Activated CD8-positive, alpha-beta T cell treated with anti-CD3 and anti-CD28 coated beads for 36 hours (primary cell): ENCODE results near the gene ADGRG6. TPM values are rescaled to one million over a fixed set of nuclear protein-coding genes. Genes with fewer than 3 reads are reported as not detected.

Source experiments
- ATAC-seq: fragments of 200-7000 bp; cut with Tn5 transposase; one replicate; pipeline ENCODE4 v1.10.0; 2021; ENCODE audit warnings: mild to moderate bottlenecking, moderate library complexity
- CTCF ChIA-PET: fragments of 350-600 bp; sonication (Branson Sonifier 250); formaldehyde crosslinking; loops from one replicate; lab custom pipeline; 2021; ENCODE audit warnings: antibody characterized with exemption; lab: Charles Lee
- POLR2A ChIA-PET: fragments of 350-600 bp; sonication (Branson Sonifier 250); formaldehyde crosslinking; loops from one replicate; lab custom pipeline; 2021; ENCODE audit warnings: antibody characterized with exemption; lab: Charles Lee
- DNase-seq: peaks from one replicate; pipeline ENCODE4 v3.0.0-alpha.2; 2020
- H3K27ac Mint-ChIP-seq: one replicate; pipeline ENCODE4 v1.8.0; 2021; ENCODE audit warnings: mild to moderate bottlenecking, mixed read lengths
- H3K27me3 Mint-ChIP-seq: one replicate; pipeline ENCODE4 v1.8.0; 2021; ENCODE audit warnings: mixed read lengths
- H3K36me3 Mint-ChIP-seq: one replicate; pipeline ENCODE4 v1.8.0; 2021; ENCODE audit warnings: low read depth, mixed read lengths
- H3K4me1 Mint-ChIP-seq: one replicate; pipeline ENCODE4 v1.8.0; 2021; ENCODE audit warnings: low read depth, mixed read lengths
- H3K4me3 Mint-ChIP-seq: one replicate; pipeline ENCODE4 v1.8.0; 2021; ENCODE audit warnings: mild to moderate bottlenecking, moderate library complexity, mixed read lengths
- H3K9me3 Mint-ChIP-seq: one replicate; pipeline ENCODE4 v1.8.0; 2021; ENCODE audit warnings: mixed read lengths
- CTCF ChIP-seq: fragments of 200-600 bp; IDR thresholded peaks from one replicate; pipeline ENCODE4 v1.8.0; 2022; ENCODE audit warnings: antibody characterized with exemption, mild to moderate bottlenecking
- intact Hi-C: fragments of 100-400 bp; cut with micrococcal nuclease; formaldehyde crosslinking; loops from one replicate; pipeline ENCODE4 v1.10.0; 2022
- total RNA-seq, 2 experiments: library from RNA; stranded (reverse); gene quantifications; one replicate each; pipeline ENCODE4 v1.2.3, GENCODE V29; 2021

The ADGRG6 gene
- total RNA-seq, 2 experiments from 2014 or later, result 1.3 to 1.5 TPM

GRCh38 chr6:142274656-142275055, 27.2 kb upstream of the ADGRG6 start:
- CTCF ChIA-PET, result no interaction called here

GRCh38 chr6:142275236-142276006, 26.4 kb upstream of the ADGRG6 start:
- DNase-seq (no peak), ATAC-seq (no peak)
- intact Hi-C loops, result no loop called here
- H3K36me3 Mint-ChIP-seq, result no peaks in the 10 kb centered on the region
- TF ChIP-seq CTCF, result no peak
- POLR2A ChIA-PET, result no interaction called here
- H3K9me3 Mint-ChIP-seq, result no peaks in the 10 kb centered on the region
- no peaks in the 10 kb centered on the region for H3K4me1 Mint-ChIP-seq
- peaks cover 4% of the 10 kb centered on the region for H3K27me3 Mint-ChIP-seq
- CTCF ChIA-PET, result no interaction called here
- H3K4me3 Mint-ChIP-seq, result no peak overlapping the region
- H3K27ac Mint-ChIP-seq, result no peak overlapping the region

More at GRCh38 chr6:142274656-142275055, 27.2 kb upstream of the ADGRG6 start:
- Mint-ChIP-seq H3K4me1 (no peaks in the 10 kb centered on the region), H3K4me3 (no peak overlapping the region), H3K27ac (no peak overlapping the region), H3K36me3 (no peaks in the 10 kb centered on the region), H3K9me3 (no peaks in the 10 kb centered on the region), H3K27me3 (peaks cover 5% of the 10 kb centered on the region)
- TF ChIP-seq CTCF, result no peak
- ATAC-seq, result no peak
- POLR2A ChIA-PET, result no interaction called here
- intact Hi-C loops, result no loop called here
- DNase-seq, result no peak

GRCh38 chr6:142276256-142276655, 25.6 kb upstream of the ADGRG6 start:
- DNase-seq, result no peak
- peaks cover 5% of the 10 kb centered on the region for H3K9me3 Mint-ChIP-seq
- TF ChIP-seq CTCF, result no peak

GRCh38 chr6:142279350-142280180, 22.2 kb upstream of the ADGRG6 start:
- intact Hi-C loops, result no loop called here
- H3K27ac Mint-ChIP-seq, result no peak overlapping the region
- H3K27me3 Mint-ChIP-seq, result peaks cover 1% of the 10 kb centered on the region
- ChIA-PET POLR2A (no interaction called here), CTCF (interaction anchor here (1.2 to 1.3 kb wide), 2 partner anchors 9 to 10 kb away, joined by 3 read pairs; no protein-coding TSS in a partner anchor)
- no peak for DNase-seq
- no peaks in the 10 kb centered on the region for H3K36me3 Mint-ChIP-seq
- ATAC-seq, result no peak
- peaks cover 11% of the 10 kb centered on the region for H3K9me3 Mint-ChIP-seq
- TF ChIP-seq CTCF, result no peak
- no peaks in the 10 kb centered on the region for H3K4me1 Mint-ChIP-seq
- no peak overlapping the region for H3K4me3 Mint-ChIP-seq

More at GRCh38 chr6:142276256-142276655, 25.6 kb upstream of the ADGRG6 start:
- Mint-ChIP-seq H3K36me3 (no peaks in the 10 kb centered on the region), H3K27me3 (peaks cover 4% of the 10 kb centered on the region), H3K4me3 (no peak overlapping the region), H3K4me1 (no peaks in the 10 kb centered on the region), H3K27ac (no peak overlapping the region)
- no peak for ATAC-seq
- intact Hi-C loops, result no loop called here
- ChIA-PET POLR2A (no interaction called here), CTCF (no interaction called here)
